T-helper 1 cell treated with Interleukin-12 subunit alpha and Interleukin-12 subunit beta and Interleukin-4 antibody, amounts not matched to agents 30 ng/mL and 1 ng/mL, for 36 hours (primary cell): ENCODE measurements around the gene ENPP3. TPM values are rescaled to one million over a fixed set of nuclear protein-coding genes. Genes with fewer than 3 reads are reported as not detected.
"Not testable (repeated sequence)": the region's sequence is repeated elsewhere in the genome, so short reads cannot be mapped to it uniquely, and the experiment has no call there.

Experiments
- intact Hi-C: fragments of 100-400 bp; cut with micrococcal nuclease; formaldehyde crosslinking; loops from one replicate; pipeline ENCODE4 v1.15.1; 2024
- total RNA-seq: library from RNA; stranded (reverse); gene quantifications from 2 replicates; pipeline ENCODE4 v1.2.3, GENCODE V29; 2022

Gene ENPP3
- total RNA-seq, 1 donor from 2014 or later = 1.5 TPM

DNA sequence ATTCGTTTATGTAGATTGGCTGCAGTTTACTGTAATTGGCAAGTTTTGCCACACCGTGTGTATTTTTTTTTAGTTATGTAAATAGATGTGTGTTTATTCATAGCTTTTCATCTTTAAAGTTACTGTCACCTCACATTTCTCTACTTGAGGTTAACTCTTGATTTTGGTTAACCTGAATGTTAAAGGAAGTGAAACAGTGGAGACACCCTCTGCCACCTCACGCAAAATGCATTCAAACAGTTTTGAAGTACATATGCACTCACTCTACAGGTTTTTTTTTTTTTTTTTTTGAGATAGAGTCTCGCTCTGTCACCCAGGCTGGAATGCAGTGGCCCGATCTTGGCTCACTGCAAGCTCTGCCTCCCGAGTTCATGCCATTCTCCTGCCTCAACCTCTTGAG, 46.4 kb downstream of the ENPP3 start:
- intact Hi-C loops = loop anchor here (1.0 kb wide), 1 partner anchor 43 kb away; no protein-coding TSS in a partner anchor

DNA sequence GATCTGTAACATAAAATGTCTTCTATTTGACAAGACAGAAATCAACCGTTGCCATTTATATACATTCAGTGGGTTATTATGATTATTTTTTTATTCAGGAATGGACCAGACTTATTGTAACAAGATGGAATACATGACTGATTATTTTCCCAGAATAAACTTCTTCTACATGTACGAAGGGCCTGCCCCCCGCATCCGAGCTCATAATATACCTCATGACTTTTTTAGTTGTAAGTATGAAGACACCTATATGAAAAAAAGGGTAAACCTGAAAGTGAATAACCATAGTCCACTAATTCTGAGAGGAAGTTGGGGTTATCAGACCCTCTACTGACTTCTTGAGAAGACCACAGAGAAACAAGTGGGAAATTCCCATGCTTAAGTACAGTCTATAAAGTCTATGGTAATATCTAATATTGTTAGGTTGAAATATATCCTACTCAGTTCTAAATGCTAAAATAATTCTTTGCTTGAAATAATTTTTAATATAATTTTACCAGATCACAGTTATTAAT, 48.2 kb downstream of the ENPP3 start:
- intact Hi-C loops = loop anchor here (5.0 kb wide), 1 partner anchor 58 kb away; the partner anchor contains the start of gene MED23

DNA sequence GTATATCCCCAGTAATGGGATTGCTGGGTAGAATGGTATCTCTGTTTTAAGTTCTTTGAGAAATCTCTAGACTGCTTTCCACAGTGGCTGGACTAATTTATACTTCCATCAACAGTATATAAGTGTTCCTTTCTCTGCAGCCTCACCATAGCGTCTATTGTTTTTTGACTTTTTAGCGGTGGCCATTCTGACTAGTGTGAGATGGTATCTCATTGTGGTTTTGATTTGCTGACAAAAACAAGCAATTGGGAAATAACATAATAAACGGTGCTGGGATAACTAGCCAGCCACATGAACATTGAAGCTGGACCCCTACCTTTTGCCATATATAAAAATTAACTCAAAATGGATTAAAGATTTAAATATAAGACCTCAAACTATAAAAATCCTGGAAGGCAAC, 49.9 kb downstream of the ENPP3 start:
- intact Hi-C loops = loop anchor here (5.0 kb wide), 1 partner anchor 60 kb away; the partner anchor contains the start of gene MED23

DNA sequence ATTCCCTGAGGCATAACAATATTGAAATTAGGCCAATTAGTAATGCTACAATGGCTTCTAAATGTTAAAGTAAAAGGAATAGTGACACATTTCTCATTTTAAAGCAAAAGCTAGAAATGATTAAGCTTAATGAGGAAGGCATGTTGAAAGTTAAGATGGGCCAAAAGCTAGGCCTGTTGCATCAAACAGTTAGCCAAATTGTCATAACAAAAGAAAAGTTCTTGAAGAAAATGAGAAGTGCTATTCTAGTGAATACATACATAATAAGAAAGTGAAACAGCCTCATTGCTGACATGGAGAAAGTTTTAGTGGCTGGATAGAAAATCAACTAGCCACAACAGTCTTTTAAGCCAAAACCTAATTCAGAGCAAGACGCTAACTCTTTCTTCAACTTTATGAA, 51.2 kb downstream of the ENPP3 start:
- intact Hi-C loops = loop anchor here (5.0 kb wide), 1 partner anchor 61 kb away; the partner anchor contains the start of gene MED23

DNA sequence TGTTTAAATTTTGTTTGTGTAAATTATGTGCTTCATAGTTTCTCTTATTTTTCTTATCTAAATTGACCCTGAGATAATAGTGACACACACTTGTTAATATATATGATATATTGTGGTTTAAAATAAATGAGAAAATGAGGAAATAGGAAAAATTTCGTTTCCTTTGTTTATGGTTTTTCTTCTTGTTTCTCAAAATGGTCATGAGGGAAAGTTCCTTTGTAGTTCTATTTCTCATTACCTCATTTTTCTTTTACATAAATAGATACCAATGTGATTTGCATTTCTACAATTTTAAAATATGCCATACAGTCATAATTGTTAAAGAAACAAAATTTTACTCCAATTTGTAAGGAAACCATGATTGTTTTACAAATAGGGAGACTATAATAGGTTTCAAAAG, 54.9 kb downstream of the ENPP3 start:
- intact Hi-C loops = no loop called here

DNA sequence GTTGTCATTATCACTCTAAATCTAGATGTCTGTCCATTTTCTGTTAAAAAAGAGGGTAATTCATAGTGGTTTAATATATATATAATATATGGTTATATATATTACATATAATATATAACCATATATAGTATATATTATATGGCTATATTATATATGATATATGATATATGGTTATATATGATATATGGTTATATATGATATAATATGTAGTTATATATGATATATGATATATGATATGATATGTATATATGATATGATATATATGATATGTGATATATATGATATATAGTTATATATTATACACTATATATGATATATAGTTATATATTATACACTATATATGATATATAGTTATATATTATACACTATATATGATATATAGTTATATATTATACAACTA, 55.5 kb downstream of the ENPP3 start:
- intact Hi-C loops = no loop called here

DNA sequence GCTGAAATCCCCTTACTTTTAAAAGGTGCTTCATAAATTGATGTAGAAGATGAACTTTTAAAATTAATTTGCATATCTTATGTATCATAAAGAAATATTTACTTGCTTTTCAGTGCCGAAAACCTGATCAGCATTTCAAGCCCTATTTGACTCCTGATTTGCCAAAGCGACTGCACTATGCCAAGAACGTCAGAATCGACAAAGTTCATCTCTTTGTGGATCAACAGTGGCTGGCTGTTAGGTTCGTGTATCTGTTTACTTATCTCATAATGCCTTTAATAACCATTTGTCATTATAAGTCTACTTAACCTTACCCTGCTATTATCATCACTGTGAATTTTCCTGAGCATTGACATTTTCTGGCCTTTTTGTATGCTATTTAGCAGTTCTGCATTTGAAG, 56.3 kb downstream of the ENPP3 start:
- intact Hi-C loops = no loop called here

DNA sequence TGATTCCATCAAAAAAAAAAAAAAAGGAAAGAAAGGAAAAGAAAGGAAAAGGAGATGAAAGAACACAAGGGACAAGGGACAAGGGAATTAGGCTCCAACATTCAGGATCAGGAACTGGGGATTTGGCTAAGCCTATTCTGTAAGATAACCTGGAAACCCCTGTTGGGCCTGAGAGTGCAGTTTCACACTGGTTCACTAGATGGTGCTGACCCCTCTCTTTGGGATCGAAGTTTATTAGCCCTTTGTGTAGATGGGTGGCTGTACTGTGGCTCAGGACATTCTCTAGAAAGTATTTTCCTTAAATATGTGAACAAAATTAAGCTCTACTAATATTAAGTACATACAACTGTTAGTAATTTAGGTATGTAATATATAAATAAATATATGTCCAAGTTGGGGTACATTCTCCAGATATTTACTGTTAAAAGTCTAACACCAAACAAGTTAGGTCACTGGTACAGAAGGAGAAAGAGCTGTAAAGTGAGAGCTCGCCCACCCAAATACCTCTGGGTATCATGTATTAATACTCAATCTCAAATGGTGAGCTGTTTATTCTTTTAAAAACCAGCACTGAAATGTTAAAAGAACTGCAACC, 57.8 kb downstream of the ENPP3 start:
- intact Hi-C loops = loop anchor here (5.0 kb wide), 1 partner anchor 197 kb away; no protein-coding TSS in a partner anchor

DNA sequence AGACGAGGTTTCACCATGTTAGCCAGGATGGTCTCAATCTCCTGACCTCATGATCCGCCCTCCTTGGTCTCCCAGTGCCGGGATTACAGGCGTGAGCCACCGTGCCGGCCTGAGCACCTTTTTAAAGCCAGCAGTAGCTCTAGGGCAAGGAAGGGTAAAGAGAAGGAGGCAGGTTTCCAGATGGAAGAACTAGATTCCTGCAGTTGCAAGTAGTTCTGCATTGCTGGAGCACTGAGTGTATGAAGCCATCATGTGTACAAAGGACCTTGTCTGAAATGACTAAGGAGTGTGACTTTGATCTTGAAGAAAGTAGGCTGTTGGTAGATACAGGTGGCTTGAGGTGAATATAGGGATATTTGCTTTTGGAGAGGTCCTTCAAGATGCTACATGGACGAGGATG, 59.9 kb downstream of the ENPP3 start:
- intact Hi-C loops = loop anchor here (5.0 kb wide), 1 partner anchor 195 kb away; no protein-coding TSS in a partner anchor

DNA sequence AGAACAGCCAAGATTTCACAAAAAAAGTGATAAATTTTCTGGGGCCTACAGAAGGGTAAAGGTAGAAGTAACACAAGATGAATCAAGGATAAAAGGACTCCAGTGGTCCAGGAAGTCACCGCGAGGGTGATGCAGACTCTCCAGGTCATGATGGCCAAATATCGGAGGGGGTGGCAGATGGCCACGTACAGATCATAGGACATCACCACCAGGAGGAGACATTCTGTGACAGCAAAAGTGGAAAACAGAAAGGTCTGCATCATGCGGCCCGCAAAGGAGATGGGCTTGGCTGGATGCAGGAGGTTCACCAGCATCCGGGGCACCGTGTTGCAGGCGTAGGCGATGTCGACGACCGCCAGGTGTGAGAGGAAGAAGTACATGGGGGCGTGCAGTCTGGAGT, 63.7 kb downstream of the ENPP3 start:
- intact Hi-C loops = not testable (repeated sequence)

DNA sequence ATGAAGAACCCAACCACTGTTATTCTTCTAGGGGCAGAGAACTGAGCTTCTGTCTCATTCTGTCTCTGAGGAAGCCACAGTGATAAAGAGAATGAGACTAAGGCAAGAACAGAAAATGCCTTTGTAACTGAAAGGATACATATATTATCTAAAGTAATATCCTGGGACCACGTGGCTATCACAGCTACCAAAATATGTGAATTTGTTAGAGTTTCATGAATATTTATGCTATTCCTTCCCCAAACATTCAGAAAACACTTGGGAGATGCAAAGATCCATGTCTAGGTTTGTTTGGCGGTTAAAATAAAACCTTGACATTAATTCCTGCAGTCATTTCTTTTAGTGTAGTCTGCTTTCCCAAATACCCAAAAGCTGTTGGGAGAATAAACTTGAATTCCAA, 66.8 kb downstream of the ENPP3 start:
- intact Hi-C loops = not testable (repeated sequence)

DNA sequence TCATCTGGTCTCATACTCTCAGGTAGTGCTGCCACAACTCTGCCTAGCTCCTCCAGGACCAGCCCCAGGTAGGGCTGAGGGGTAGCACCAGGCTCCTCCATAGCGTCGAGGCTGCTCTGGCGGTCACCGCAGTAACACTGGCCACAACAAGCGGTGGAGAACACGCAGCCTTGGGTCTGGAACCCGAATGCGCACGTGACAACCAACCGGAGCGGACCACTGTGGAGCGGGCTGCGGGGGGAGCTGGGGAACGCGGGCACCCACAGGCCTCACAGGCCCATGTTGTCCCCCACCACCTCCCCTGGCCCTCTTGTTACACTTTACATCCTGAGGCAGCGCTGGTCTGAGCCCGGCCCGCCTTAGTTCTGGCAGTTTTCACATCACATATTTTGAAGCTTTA, 73.8 kb downstream of the ENPP3 start, which contains the start of gene CTAGE9:
Gene CTAGE9 (minus strand): TSS at position 101 of the 400 bp plus-strand sequence. CDS start 0 bp downstream, at position 101.
- intact Hi-C loops = not testable (repeated sequence)

DNA sequence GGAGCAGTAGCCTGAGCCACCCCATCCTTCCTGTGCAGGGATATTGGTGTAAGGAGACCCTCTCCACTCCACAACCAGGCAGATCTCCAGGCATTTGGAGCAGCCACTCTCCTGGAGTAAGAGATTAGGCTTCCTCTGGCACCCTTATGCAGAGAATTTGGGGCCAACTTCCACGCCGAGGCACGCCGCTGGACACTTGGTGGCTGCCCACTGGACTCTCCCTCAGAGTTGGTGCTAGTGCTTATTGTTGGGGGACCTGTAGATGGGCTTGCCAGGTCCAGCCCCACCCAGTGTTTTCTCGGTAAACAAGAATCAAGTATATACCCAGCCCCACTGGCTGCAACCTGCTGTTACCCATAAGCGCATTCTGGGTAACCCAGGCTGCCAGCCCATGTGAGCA, 78.5 kb downstream of the ENPP3 start:
- intact Hi-C loops = not testable (repeated sequence)

DNA sequence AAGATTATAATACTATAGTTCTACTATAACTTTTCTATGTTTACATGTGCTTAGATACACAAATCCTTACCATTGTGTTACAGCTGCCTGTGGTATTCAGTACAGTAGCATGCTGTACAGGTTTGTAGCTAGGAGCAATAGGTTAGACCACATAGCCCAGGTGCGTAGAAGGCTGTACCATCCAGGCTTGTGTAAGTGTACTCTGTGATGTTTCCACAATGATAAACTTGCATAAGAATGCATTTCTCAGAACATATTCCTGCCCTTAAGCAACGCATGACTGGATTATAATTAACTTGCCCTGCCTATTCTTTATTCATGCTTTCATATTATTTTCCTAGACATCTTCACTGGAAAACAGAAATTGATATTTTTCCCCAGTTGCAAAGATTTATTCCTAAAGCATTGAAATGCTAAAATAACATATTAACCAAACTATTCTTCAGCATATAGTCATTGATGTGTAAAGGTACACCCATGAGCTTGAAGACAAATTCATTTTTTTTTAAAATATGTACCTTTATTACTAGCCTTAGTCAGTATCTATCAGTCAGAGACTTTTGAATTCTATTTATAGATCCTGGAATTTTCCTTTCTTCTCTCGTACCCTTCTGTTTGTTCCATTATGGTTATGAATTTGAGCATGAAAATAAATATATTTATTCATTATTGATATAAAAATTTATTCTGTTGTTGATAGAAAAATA, 80.9 kb downstream of the ENPP3 start:
- intact Hi-C loops = no loop called here

DNA sequence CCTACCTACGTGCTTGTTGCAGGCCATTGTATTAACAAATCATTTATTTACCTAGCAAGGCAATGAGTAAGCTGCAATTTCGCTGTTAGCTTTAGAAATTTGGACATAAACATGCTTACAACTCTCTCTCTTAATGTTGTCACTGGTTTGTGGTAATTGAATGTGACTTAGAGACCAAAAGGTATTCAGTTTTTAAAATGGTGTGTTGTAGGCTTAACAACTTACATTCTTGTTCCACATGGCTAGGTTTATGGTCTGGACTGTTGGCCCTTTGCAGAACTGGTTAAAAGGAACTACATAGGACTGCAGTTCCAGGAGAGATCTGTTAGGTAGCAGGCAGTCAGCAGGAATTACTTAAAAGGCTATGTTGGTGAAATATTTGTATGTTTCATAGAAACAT, 84.1 kb downstream of the ENPP3 start:
- intact Hi-C loops = no loop called here

DNA sequence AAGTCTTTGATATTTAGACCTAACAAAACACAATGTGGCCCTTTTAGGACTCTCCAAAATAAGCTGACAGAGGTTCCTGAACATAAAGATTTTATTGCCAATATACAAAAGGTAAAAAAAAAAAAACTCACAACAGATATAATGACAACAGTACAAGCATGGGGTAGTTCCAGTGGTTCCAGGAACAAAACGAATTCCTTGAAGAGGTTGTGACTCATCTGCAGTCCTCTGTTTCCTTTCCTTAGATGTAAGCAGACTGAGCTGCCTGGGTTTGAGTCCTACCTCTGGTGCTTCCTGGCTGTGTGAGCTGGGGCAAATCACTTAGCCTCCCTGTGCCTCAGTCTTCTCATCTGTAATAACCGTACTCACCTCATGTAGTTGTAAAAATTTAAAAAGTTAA, 87.0 kb downstream of the ENPP3 start:
- intact Hi-C loops = no loop called here

DNA sequence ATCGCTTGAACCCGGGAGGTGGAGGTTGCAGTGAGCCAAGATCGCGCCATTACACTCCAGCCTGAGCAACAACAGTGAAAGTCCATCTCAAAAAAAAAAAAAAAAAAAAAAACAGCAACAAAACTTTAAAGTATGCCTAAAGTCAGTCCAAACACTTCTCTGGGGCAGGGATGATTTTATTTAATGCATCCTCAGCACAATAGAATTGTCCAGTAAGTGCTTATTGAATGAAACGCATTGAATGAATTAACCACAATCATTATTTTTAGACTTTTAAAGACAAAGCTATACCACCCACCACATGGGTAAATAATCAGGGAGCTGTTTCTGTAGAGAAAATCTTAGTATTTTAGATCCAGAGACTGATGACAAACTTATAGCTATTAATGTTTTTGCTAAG, 90.4 kb downstream of the ENPP3 start:
- intact Hi-C loops = no loop called here

DNA sequence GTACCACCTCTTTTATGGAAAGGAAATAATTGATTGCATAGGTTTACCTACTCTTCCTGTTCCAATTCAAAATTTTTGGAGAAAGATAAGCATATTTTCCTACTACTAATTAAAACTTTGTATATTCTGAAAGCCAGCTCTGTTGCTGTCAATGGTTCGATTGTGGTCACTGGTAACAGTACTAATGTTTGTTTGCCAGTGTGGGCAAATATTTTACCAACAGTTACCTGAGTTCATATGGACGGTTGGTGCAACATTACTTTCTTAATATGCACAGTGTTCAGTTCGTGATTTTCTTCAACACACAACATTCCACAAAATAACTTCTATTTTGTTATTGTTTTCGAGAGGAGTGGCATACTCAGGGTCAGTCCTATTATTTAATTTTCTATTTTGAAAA, 90.8 kb downstream of the ENPP3 start:
- intact Hi-C loops = no loop called here

DNA sequence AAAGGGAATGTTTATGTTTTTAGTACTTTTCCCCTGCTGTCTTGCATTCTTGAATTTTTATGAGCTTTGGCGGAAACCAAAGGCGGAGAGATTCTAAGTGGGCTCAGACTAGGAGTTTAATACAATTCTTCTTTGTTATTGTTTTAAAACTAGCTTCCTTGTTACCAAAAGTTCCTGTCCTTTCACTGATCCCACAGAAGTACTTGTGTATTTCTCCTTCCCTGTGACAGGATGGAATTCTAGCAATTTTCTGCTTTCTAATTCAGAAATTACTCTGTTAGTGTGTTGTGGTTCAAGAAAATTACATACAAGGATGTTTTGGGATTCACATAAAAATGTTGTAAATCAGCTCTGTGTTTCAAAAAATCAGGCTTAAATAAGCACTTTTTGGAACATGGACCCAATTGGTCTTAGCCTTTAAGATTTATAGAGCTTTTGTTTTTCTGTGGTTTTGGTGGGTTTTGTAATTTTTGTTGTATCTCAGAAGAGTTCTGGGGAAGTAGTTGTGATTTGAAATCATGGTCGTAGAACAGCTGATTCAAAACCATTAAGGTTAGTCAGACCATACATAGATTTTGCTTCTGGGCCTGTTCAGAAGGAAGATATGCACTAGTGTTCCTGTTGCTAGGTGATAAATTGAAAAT, 91.3 kb downstream of the ENPP3 start:
- intact Hi-C loops = no loop called here

DNA sequence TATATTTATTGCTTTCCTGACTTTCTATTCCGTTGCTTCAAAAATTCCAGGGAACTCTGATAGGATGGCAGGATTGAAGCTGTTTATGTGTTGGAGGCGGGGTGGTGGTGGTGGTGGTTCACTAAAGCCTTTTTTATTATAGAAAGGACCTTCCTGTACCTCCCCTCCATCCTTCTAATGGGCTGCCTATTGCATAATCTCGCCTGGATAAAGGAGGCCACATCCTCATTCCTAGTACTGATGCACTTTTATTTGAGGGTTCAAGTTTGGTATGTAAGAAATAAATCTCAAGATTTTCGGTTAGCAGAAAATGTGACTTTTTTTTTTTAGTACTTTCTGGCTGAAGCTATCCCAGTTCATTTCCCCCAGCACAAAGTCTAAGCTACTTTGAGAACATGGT, 92.4 kb downstream of the ENPP3 start:
- intact Hi-C loops = no loop called here

DNA sequence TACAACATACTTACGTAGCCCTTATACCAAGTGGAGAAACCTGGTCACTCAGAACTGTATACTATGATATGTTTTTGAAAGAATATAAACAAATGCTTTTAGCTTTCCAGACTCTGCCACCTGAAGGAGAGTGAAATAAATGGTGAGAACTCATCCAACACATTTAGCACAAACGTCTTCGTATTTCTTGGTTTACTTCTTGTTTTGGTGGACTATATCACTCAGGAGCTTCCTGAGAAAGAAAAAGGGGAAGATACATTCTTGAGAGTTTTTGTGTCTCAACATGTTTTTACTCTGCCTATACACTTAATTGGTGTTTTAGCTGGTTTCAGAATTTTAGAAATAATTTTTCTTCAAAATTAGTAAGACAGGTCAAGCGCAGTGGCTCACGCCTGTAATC, 93.2 kb downstream of the ENPP3 start:
- intact Hi-C loops = no loop called here

DNA sequence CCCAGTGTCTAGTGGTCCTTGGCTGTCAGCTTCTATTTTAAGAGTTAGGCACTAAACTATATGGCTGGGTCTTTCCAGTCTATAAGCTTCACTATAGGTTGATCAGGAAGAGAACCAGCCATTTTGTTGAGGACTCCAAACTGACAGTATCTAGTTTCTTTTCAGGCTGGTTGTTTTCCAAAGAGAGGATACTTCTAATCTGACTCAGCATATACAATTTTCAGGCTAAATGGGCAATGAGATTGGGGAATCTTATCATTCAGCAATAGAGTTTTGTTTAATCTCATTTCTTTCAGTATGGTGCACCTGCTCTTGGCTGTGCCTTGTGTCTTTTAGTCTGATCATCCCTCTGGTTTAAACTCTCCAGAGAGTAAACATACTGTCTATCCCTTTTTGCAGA, 94.1 kb downstream of the ENPP3 start:
- intact Hi-C loops = no loop called here
